Measurements from ENCODE around the gene PYHIN1.
"Not testable (repeated sequence)": the region's sequence is repeated elsewhere in the genome, so short reads cannot be mapped to it uniquely, and the experiment has no call there.

The PYHIN1 gene

GRCh38 chr1:158983235-158983634, 51.9 kb downstream of the PYHIN1 start:
- no peak for DNase-seq

- no peak for DNase-seq
These were observed 53.0 kb downstream of the PYHIN1 start for GRCh38 chr1:158984386-158984785.

- DNase-seq, result no peak
These were observed 58.1 kb downstream of the PYHIN1 start for GRCh38 chr1:158989424-158989823.

- DNase-seq, result no peak
These were observed 61.5 kb downstream of the PYHIN1 start for GRCh38 chr1:158992787-158993312.

GRCh38 chr1:158996998-158997397, 65.6 kb downstream of the PYHIN1 start:
- no peak for DNase-seq

GRCh38 chr1:158998037-158998780, 66.9 kb downstream of the PYHIN1 start:
- no peak for DNase-seq

GRCh38 chr1:158998781-158999161, 67.4 kb downstream of the PYHIN1 start:
- DNase-seq, result peak; percentile 40

GRCh38 chr1:158999316-159000069, 68.1 kb downstream of the PYHIN1 start:
- DNase-seq, result peak; percentile 97

GRCh38 chr1:159000070-159000409, 68.7 kb downstream of the PYHIN1 start:
- DNase-seq, result no peak

- DNase-seq, result no peak
These were observed 69.3 kb downstream of the PYHIN1 start for GRCh38 chr1:159000625-159001024.

GRCh38 chr1:159005161-159005560, 73.8 kb downstream of the PYHIN1 start:
- DNase-seq, result no peak

GRCh38 chr1:159005676-159006075, 74.3 kb downstream of the PYHIN1 start:
- no peak for DNase-seq

GRCh38 chr1:159006210-159006807, 75.0 kb downstream of the PYHIN1 start:
- not testable (repeated sequence) for DNase-seq

- DNase-seq, result no peak
These were observed 76.4 kb downstream of the PYHIN1 start for GRCh38 chr1:159007726-159008125.

- no peak for DNase-seq
These were observed 77.4 kb downstream of the PYHIN1 start for GRCh38 chr1:159008744-159009188.

GRCh38 chr1:159009287-159009686, 77.9 kb downstream of the PYHIN1 start:
- no peak for DNase-seq

GRCh38 chr1:159009704-159010361, 78.5 kb downstream of the PYHIN1 start, which contains the start of gene IFI16:
Gene IFI16, plus strand, starts transcription at chr1:159009907. Its CDS starts 4,774 bp downstream, at chr1:159014681.
- DNase-seq, result no peak

GRCh38 chr1:159010391-159010790, 79.0 kb downstream of the PYHIN1 start:
- no peak for DNase-seq

GRCh38 chr1:159011001-159011400, 79.6 kb downstream of the PYHIN1 start:
- not testable (repeated sequence) for DNase-seq

- no peak for DNase-seq
These were observed 80.4 kb downstream of the PYHIN1 start for GRCh38 chr1:159011751-159012150.

GRCh38 chr1:159012495-159012894, 81.1 kb downstream of the PYHIN1 start:
- no peak for DNase-seq

- no peak for DNase-seq
These were observed 82.7 kb downstream of the PYHIN1 start for GRCh38 chr1:159014003-159014571.

- DNase-seq, result no peak
These were observed 83.5 kb downstream of the PYHIN1 start for GRCh38 chr1:159014851-159015250.
